GM19238 (cell line): ENCODE results near the gene PCDHGA9.
"Not testable (repeated sequence)": the region's sequence is repeated elsewhere in the genome, so short reads cannot be mapped to it uniquely, and the experiment has no call there.

ENCODE experiments used
- DNase-seq: peaks from one replicate; pipeline ENCODE4 v3.0.0; 2011; ENCODE audit warnings: low spot score; ENCODE audit not compliant: insufficient read length

The PCDHGA9 gene

GRCh38 chr5:141413540-141414069 is 11.0 kb downstream of the PCDHGA9 start:
- no peak for DNase-seq

GRCh38 chr5:141414548-141415274 is 12.1 kb downstream of the PCDHGA9 start:
- not testable (repeated sequence) for DNase-seq

- not testable (repeated sequence) for DNase-seq
Observed at GRCh38 chr5:141415275-141415618, 12.7 kb downstream of the PCDHGA9 start.

GRCh38 chr5:141417494-141418172 is 15.1 kb downstream of the PCDHGA9 start, which contains the start of gene PCDHGB7:
TSS of gene PCDHGB7 (plus strand) at chr5:141417677. CDS start at chr5:141417860, 183 bp downstream.
- DNase-seq = peak; percentile 53

GRCh38 chr5:141419074-141419880 is 16.7 kb downstream of the PCDHGA9 start:
- DNase-seq = no peak

- no peak for DNase-seq
Observed at GRCh38 chr5:141420855-141421488, 18.4 kb downstream of the PCDHGA9 start, which contains the start of gene PCDHGA11. TSS of gene PCDHGA11 (plus strand) at chr5:141421051. CDS start at chr5:141421228, 177 bp downstream.

GRCh38 chr5:141421489-141421855 is 18.9 kb downstream of the PCDHGA9 start:
- no peak for DNase-seq

GRCh38 chr5:141422742-141423291 is 20.2 kb downstream of the PCDHGA9 start:
- no peak for DNase-seq

- DNase-seq = no peak
Observed at GRCh38 chr5:141427783-141428426, 25.3 kb downstream of the PCDHGA9 start.

- no peak for DNase-seq
Observed at GRCh38 chr5:141430332-141431113, 27.9 kb downstream of the PCDHGA9 start, which contains the start of gene PCDHGA12. TSS of gene PCDHGA12 (plus strand) at chr5:141430507. CDS start at chr5:141430760, 253 bp downstream.

- no peak for DNase-seq
Observed at GRCh38 chr5:141431286-141431685, 28.7 kb downstream of the PCDHGA9 start.

GRCh38 chr5:141432308-141432707 is 29.7 kb downstream of the PCDHGA9 start:
- not testable (repeated sequence) for DNase-seq

- not testable (repeated sequence) for DNase-seq
Observed at GRCh38 chr5:141432726-141433125, 30.1 kb downstream of the PCDHGA9 start.

- no peak for DNase-seq
Observed at GRCh38 chr5:141434006-141434405, 31.4 kb downstream of the PCDHGA9 start.

GRCh38 chr5:141437221-141437620 is 34.6 kb downstream of the PCDHGA9 start:
- DNase-seq = no peak

- DNase-seq = no peak
Observed at GRCh38 chr5:141439411-141440141, 37.0 kb downstream of the PCDHGA9 start.

- no peak for DNase-seq
Observed at GRCh38 chr5:141440341-141440740, 37.8 kb downstream of the PCDHGA9 start.

- no peak for DNase-seq
Observed at GRCh38 chr5:141441571-141442170, 39.1 kb downstream of the PCDHGA9 start.
